Bone marrow (tissue), 2 donors: ENCODE results near the gene TRIM22.
"Not testable (repeated sequence)": the region's sequence is repeated elsewhere in the genome, so short reads cannot be mapped to it uniquely, and the experiment has no call there.

ENCODE experiments used
- DNase-seq, 2 donors: peaks; one replicate each; lab custom pipeline; 2025; lab: John Stamatoyannopoulos, UW

The TRIM22 gene

GRCh38 chr11:5689551-5689983 lies at the start of gene TRIM22:
TRIM22 (plus strand) TSS chr11:5689790; CDS start chr11:5696233, 6,443 bp downstream.
- DNase-seq, result peak in 1 of 2 donors; percentile 92

GRCh38 chr11:5639953-5640352 lies 49.6 kb upstream of the TRIM22 start:
- no peak for DNase-seq

- DNase-seq, result no peak
Measured at GRCh38 chr11:5643585-5643984, 46.0 kb upstream of the TRIM22 start.

- DNase-seq, result no peak
Measured at GRCh38 chr11:5646139-5646538, 43.5 kb upstream of the TRIM22 start.

- no peak for DNase-seq
Measured at GRCh38 chr11:5655474-5655873, 34.1 kb upstream of the TRIM22 start.

- DNase-seq, result not testable (repeated sequence)
Measured at GRCh38 chr11:5656956-5657355, 32.6 kb upstream of the TRIM22 start.

- no peak for DNase-seq
Measured at GRCh38 chr11:5658318-5658717, 31.3 kb upstream of the TRIM22 start.

GRCh38 chr11:5663511-5663910 lies 26.1 kb upstream of the TRIM22 start:
- DNase-seq, result no peak

GRCh38 chr11:5665051-5665570 lies 24.5 kb upstream of the TRIM22 start:
- DNase-seq, result no peak

GRCh38 chr11:5665746-5666401 lies 23.7 kb upstream of the TRIM22 start:
- no peak for DNase-seq

- DNase-seq, result no peak
Measured at GRCh38 chr11:5666402-5666793, 23.2 kb upstream of the TRIM22 start.

- DNase-seq, result no peak
Measured at GRCh38 chr11:5671831-5672230, 17.8 kb upstream of the TRIM22 start.

- DNase-seq, result no peak
Measured at GRCh38 chr11:5674391-5674790, 15.2 kb upstream of the TRIM22 start.

GRCh38 chr11:5679811-5680210 lies 9.8 kb upstream of the TRIM22 start:
- DNase-seq, result no peak

GRCh38 chr11:5682890-5683441 lies 6.6 kb upstream of the TRIM22 start:
- DNase-seq, result not testable (repeated sequence)

- not testable (repeated sequence) for DNase-seq
Measured at GRCh38 chr11:5683620-5684019, 6.0 kb upstream of the TRIM22 start.

GRCh38 chr11:5684036-5684645 lies 5.4 kb upstream of the TRIM22 start:
- DNase-seq, result no peak

- peak; percentile 55 to 80 for DNase-seq
Measured at GRCh38 chr11:5684646-5685362, 4.8 kb upstream of the TRIM22 start, which contains the start of gene TRIM5. TRIM5 (minus strand) TSS chr11:5685074; CDS start chr11:5680177, 4,897 bp downstream.

- no peak for DNase-seq
Measured at GRCh38 chr11:5686426-5686825, 3.2 kb upstream of the TRIM22 start.

GRCh38 chr11:5688482-5688881 lies 1.1 kb upstream of the TRIM22 start:
- DNase-seq, result no peak

GRCh38 chr11:5690216-5690615 lies 626 bp downstream of the TRIM22 start:
- peak in 1 of 2 donors; percentile 28 for DNase-seq

GRCh38 chr11:5690736-5691135 lies 1.1 kb downstream of the TRIM22 start:
- DNase-seq, result no peak
